HepG2 (cell line): ENCODE data around the gene IFT172.

Source experiments
- CTCF ChIP-seq: sonication (generic); formaldehyde crosslinking; IDR thresholded peaks from 2 replicates; pipeline ENCODE4 v1.5.0; 2020; ENCODE audit warnings: mild to moderate bottlenecking, missing genetic modification reagents, moderate library complexity
- ETV6 ChIP-seq: sonication (generic); formaldehyde crosslinking; conservative IDR thresholded peaks from 2 replicates; pipeline ENCODE4 v1.4.0; 2020; ENCODE audit warnings: missing genetic modification reagents
- FOXA1 ChIP-seq, 2 experiments: fragments of 450-650 bp in 1 of 2; sonication (generic) in 1 of 2; formaldehyde crosslinking in 1 of 2; IDR thresholded peaks; 2 replicates each; pipeline versions ENCODE4 v1.4.0 to v1.6.1; 2016 to 2020; ENCODE audit warnings: missing genetic modification reagents in 1 of 2
- JUND ChIP-seq: sonication (generic); formaldehyde crosslinking; IDR thresholded peaks from 2 replicates; pipeline ENCODE4 v1.8.0; 2022; ENCODE audit warnings: mild to moderate bottlenecking, missing genetic modification reagents
- PBX3 ChIP-seq: sonication (generic); formaldehyde crosslinking; IDR thresholded peaks from 2 replicates; pipeline ENCODE4 v1.8.1; 2023; ENCODE audit warnings: missing genetic modification reagents, inconsistent platforms, borderline replicate concordance
- POLR2A ChIP-seq, 2 experiments: IDR thresholded peaks; 2 replicates each; pipeline ENCODE4 v1.6.1; 2011; ENCODE audit warnings: low read depth in 2 of 2, low read length in 2 of 2, mild to moderate bottlenecking in 1 of 2, moderate library complexity in 1 of 2; ENCODE audit not compliant: insufficient read depth in 1 of 2
- RAD21 ChIP-seq: fragments of 450-650 bp; formaldehyde crosslinking; IDR thresholded peaks from 2 replicates; pipeline ENCODE4 v1.5.0; 2020; ENCODE audit warnings: mild to moderate bottlenecking
- RNF219 ChIP-seq: sonication (generic); formaldehyde crosslinking; IDR thresholded peaks from 2 replicates; pipeline ENCODE4 v1.5.0; 2020; ENCODE audit warnings: mild to moderate bottlenecking, missing genetic modification reagents
- SRY ChIP-seq: sonication (generic); formaldehyde crosslinking; IDR thresholded peaks from 2 replicates; pipeline ENCODE4 v1.8.0; 2022; ENCODE audit warnings: mild to moderate bottlenecking, missing genetic modification reagents
- ZBTB8A ChIP-seq: sonication (generic); formaldehyde crosslinking; IDR thresholded peaks from 2 replicates; pipeline ENCODE4 v1.4.0; 2020; ENCODE audit warnings: mild to moderate bottlenecking, low read depth, missing genetic modification reagents, borderline replicate concordance
- ZNF317 ChIP-seq: sonication (generic); formaldehyde crosslinking; IDR thresholded peaks from 2 replicates; pipeline ENCODE4 v1.5.0; 2020; ENCODE audit warnings: mild to moderate bottlenecking, missing genetic modification reagents
- ZNF431 ChIP-seq: sonication (generic); formaldehyde crosslinking; IDR thresholded peaks from 2 replicates; pipeline ENCODE4 v1.9.0; 2022; ENCODE audit warnings: missing genetic modification reagents, low read depth, mild to moderate bottlenecking, borderline replicate concordance

- TF ChIP-seq SRY (CRISPR knock-in tag) (no peak), ZNF317 (no peak), RAD21 (peak; percentile 8; the same call in 1 of the 2 replicates), FOXA1 (IDR thresholded peaks at IDR 0.05) (peak; percentile 69), FOXA1 (CRISPR knock-in tag; IDR thresholded peaks at IDR 0.05) (peak; percentile 68), PBX3 (CRISPR knock-in tag) (no peak), POLR2A (IDR thresholded peaks at IDR 0.05; ENCODE audit: insufficient read depth in 1 of 2, low read depth in 2 of 2, low read length in 2 of 2) (no peak), JUND (CRISPR knock-in tag) (no peak), ZNF431 (no peak), ZBTB8A (CRISPR knock-in tag) (no peak), RNF219 (peak; percentile 3; the same call in 1 of the 2 replicates), ETV6 (CRISPR knock-in tag) (no peak), CTCF (CRISPR knock-in tag) (no peak)
Observed at GRCh38 chr2:27412419-27413152, 77.0 kb downstream of the IFT172 start.
